ENCODE data around the gene STOML1.

Gene STOML1

DNA sequence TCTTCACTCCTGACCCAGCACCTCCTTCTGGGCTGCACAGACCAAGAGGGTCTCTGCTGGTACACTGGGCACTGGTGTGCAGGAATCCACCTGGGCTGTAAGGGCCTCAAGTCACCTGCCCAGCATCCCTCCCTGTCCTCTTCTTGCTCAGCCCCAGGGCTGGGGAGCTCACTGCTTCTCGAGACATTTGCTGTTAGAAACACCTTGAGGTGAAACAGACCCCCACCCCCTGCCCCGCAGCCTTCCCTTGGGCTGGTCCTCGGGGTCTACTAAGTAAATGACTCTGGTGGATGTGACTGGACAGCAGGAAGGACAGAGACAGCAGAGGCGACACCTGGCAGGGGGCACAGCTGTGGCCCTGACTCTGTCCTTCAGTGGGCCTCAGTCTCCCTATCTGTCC lies 36.8 kb downstream of the STOML1 start:
- no peaks in the 10 kb centered on the region for H3K27me3 ChIP-seq (ENCODE audit: insufficient read depth, low read length, poor library complexity, severe bottlenecking)
- no peak overlapping the region for H3K4me3 ChIP-seq (ENCODE audit: low read length, poor library complexity, severe bottlenecking)
- no peaks in the 10 kb centered on the region for H4K20me1 ChIP-seq (ENCODE audit: insufficient read depth, low read length, poor library complexity, severe bottlenecking)
- H2AFZ ChIP-seq (ENCODE audit: low read length): no peak overlapping the region
- no peaks in the 10 kb centered on the region for H3K9me3 ChIP-seq (ENCODE audit: insufficient read depth, low read depth, low read length)
- H3K36me3 ChIP-seq (ENCODE audit: insufficient read depth, low read length): no peaks in the 10 kb centered on the region
- no peaks in the 10 kb centered on the region for H3K9me2 ChIP-seq (replicated peaks; ENCODE audit: low read depth, low read length)
- no peak overlapping the region for H3K9ac ChIP-seq (ENCODE audit: low read depth, low read length, poor library complexity, severe bottlenecking)
- H3K4me1 ChIP-seq (ENCODE audit: insufficient read depth, low read length, poor library complexity, severe bottlenecking): peaks cover 49% of the 10 kb centered on the region
- H3F3A ChIP-seq (ENCODE audit: low read depth): 0 out of 2 replicates have a peak, but pooled peaks cover 2% of the 10 kb centered on the region
- TF ChIP-seq, protein P1, sequence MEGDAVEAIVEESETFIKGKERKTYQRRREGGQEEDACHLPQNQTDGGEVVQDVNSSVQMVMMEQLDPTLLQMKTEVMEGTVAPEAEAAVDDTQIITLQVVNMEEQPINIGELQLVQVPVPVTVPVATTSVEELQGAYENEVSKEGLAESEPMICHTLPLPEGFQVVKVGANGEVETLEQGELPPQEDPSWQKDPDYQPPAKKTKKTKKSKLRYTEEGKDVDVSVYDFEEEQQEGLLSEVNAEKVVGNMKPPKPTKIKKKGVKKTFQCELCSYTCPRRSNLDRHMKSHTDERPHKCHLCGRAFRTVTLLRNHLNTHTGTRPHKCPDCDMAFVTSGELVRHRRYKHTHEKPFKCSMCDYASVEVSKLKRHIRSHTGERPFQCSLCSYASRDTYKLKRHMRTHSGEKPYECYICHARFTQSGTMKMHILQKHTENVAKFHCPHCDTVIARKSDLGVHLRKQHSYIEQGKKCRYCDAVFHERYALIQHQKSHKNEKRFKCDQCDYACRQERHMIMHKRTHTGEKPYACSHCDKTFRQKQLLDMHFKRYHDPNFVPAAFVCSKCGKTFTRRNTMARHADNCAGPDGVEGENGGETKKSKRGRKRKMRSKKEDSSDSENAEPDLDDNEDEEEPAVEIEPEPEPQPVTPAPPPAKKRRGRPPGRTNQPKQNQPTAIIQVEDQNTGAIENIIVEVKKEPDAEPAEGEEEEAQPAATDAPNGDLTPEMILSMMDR (conservative IDR thresholded peaks at IDR 0.05; ENCODE audit: low read length): no peak
- TF ChIP-seq EZH2phosphoT487 (IDR thresholded peaks at IDR 0.05; ENCODE audit: borderline replicate concordance): no peak
- no peak overlapping the region for H3K4me2 ChIP-seq (ENCODE audit: low read depth, low read length, poor library complexity, severe bottlenecking)
- no peaks in the 10 kb centered on the region for H3K79me2 ChIP-seq (ENCODE audit: insufficient read depth, low read length)

DNA sequence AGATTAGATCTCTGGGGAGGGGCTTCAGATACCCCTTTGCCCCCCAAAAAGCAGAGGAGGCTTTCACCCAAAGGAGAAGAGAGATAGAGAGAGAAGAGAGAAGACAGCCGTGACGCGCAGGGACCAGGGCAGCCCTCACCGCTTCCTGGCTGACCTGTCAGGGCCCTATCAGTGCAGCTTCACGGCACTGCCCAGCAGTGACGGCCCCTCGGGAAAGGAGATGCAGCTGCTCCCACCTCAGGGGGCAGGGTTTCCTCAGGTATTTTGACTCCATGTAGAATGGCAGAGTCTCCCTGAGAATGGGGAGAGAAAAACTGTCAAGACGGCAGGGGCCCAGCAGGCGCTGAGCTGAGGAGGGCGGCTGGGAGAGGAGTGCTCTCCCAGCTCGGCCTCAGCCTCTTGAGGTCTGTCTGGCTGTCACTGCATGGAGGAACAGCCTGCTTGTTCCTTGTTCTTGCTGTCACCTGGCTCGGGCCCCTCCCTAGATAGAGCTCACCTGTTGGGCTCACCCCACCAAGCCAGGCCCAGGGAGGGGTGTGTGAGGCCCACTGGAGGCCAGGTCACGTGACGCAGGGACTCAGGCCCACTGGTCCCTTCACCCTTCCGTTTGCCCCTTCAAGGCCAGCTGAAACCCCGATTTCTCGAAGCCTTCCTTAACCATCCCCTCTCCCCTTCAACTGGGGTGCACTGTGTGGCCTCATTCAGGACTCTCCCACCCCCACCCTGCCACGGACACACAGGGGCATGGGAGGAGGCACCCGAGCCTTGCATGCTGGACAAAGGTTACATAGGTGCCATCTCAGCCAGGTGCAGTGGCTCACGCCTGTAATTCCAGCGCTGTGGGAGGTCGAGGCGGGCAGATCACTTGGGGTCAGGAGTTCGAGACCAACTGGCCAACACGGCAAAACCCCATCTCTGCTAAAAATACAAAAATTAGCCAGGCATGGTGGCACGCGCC lies 37.6 kb downstream of the STOML1 start:
- Histone ChIP-seq H3K4me1 (ENCODE audit: insufficient read depth, low read length, poor library complexity, severe bottlenecking) (peaks cover 43% of the 10 kb centered on the region), H3K9ac (ENCODE audit: low read depth, low read length, poor library complexity, severe bottlenecking) (no peak overlapping the region), H3F3A (ENCODE audit: low read depth) (0 out of 2 replicates have a peak, but pooled peaks cover 2% of the 10 kb centered on the region), H3K4me2 (ENCODE audit: low read depth, low read length, poor library complexity, severe bottlenecking) (no peak overlapping the region), H3K9me2 (replicated peaks; ENCODE audit: low read depth, low read length) (no peaks in the 10 kb centered on the region), H3K9me3 (ENCODE audit: insufficient read depth, low read depth, low read length) (no peaks in the 10 kb centered on the region), H4K20me1 (ENCODE audit: insufficient read depth, low read length, poor library complexity, severe bottlenecking) (no peaks in the 10 kb centered on the region), H3K79me2 (ENCODE audit: insufficient read depth, low read length) (no peaks in the 10 kb centered on the region), H3K27me3 (ENCODE audit: insufficient read depth, low read length, poor library complexity, severe bottlenecking) (no peaks in the 10 kb centered on the region), H3K4me3 (ENCODE audit: low read length, poor library complexity, severe bottlenecking) (no peak overlapping the region), H3K36me3 (ENCODE audit: insufficient read depth, low read length) (no peaks in the 10 kb centered on the region), H2AFZ (ENCODE audit: low read length) (no peak overlapping the region)
- TF ChIP-seq, protein P1 (conservative IDR thresholded peaks at IDR 0.05; ENCODE audit: low read length): no peak
- no peak for TF ChIP-seq EZH2phosphoT487 (IDR thresholded peaks at IDR 0.05; ENCODE audit: borderline replicate concordance)

DNA sequence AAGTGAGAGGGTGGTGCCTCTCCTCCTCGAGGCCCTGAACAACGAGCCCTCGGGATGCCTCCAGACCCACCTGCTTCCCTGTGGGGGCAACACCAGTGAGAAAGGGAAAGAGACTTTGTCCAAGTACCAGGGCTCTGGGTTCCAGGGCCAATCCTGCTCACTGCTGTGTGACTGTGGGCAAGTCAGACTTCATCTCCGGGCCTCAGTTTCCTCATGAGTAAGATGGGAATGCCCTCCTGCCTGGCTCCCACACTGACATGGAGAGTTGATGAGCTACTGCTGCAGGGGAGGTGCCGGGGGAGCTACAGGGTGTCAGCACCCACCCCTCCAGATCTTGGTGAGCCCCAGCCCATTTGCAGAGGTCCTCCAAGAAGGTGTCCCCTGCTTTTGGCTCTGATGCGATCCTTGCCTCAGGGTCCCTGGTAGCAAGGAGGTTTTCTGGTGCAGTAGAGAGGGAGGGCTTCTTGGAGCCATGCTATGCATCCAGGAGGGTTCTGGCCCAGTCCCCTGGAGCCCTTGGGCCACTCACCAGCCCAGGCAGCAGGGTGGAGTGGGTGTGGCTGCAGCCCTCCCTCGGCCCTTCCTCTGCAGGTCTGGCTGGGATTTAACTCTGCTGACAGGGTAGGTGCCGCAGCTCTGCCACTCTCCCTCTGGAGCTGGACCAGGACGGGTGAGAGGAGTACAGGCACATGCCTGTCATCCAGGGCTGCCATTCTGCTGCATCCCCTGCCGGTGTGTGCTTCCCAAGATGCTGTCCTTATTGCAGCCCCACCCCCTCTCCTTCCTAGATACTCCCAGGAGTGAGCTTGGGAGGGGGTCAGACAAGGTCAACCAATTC lies 39.0 kb downstream of the STOML1 start:
- H3K9ac ChIP-seq (ENCODE audit: low read depth, low read length, poor library complexity, severe bottlenecking): no peak overlapping the region
- H2AFZ ChIP-seq (ENCODE audit: low read length): no peak overlapping the region
- H3K4me1 ChIP-seq (ENCODE audit: insufficient read depth, low read length, poor library complexity, severe bottlenecking): peaks cover 34% of the 10 kb centered on the region
- H3K79me2 ChIP-seq (ENCODE audit: insufficient read depth, low read length): no peaks in the 10 kb centered on the region
- H3K9me2 ChIP-seq (replicated peaks; ENCODE audit: low read depth, low read length): no peaks in the 10 kb centered on the region
- no peaks in the 10 kb centered on the region for H3K27me3 ChIP-seq (ENCODE audit: insufficient read depth, low read length, poor library complexity, severe bottlenecking)
- H3K36me3 ChIP-seq (ENCODE audit: insufficient read depth, low read length): no peaks in the 10 kb centered on the region
- H3K4me3 ChIP-seq (ENCODE audit: low read length, poor library complexity, severe bottlenecking): no peak overlapping the region
- TF ChIP-seq EZH2phosphoT487 (IDR thresholded peaks at IDR 0.05; ENCODE audit: borderline replicate concordance): no peak
- TF ChIP-seq, protein P1 (conservative IDR thresholded peaks at IDR 0.05; ENCODE audit: low read length): no peak
- no peaks in the 10 kb centered on the region for H4K20me1 ChIP-seq (ENCODE audit: insufficient read depth, low read length, poor library complexity, severe bottlenecking)
- no peak overlapping the region for H3K4me2 ChIP-seq (ENCODE audit: low read depth, low read length, poor library complexity, severe bottlenecking)
- no peaks in the 10 kb centered on the region for H3K9me3 ChIP-seq (ENCODE audit: insufficient read depth, low read depth, low read length)
- no peaks in the 10 kb centered on the region for H3F3A ChIP-seq (ENCODE audit: low read depth)
